Heart left ventricle (tissue), 16 donors: ENCODE data around the gene DBX2. TPM values are rescaled to one million over a fixed set of nuclear protein-coding genes. Genes with fewer than 3 reads are reported as not detected.
A peak's percentile ranks its signal among the peaks of the same experiment; 100 is the strongest.

ENCODE experiments used
- ATAC-seq, 4 donors: fragments of 200-7000 bp; cut with Tn5 transposase; one replicate each; pipeline ENCODE4 v1.9.1; 2020 to 2022; ENCODE audit warnings: moderate library complexity in 4 of 4, mild to moderate bottlenecking in 3 of 4, moderate number of reproducible peaks in 1 of 4
- DNase-seq, 5 donors: peaks; one replicate each; pipeline ENCODE4 v3.0.0-alpha.2; 2020
- H3K27ac ChIP-seq, 12 donors: fragments of 200-600 bp; sonication (generic) in 4 of 12; one replicate each; pipeline versions ENCODE4 v1.5.0 to v1.8.0; 2016 to 2022; ENCODE audit warnings: mild to moderate bottlenecking in 2 of 12
- H3K27me3 ChIP-seq, 9 donors: fragments of 200-600 bp; sonication (generic) in 2 of 9; one replicate each; pipeline versions ENCODE4 v1.5.1 to v1.8.0; 2016 to 2022; ENCODE audit warnings: mild to moderate bottlenecking in 3 of 9
- H3K36me3 ChIP-seq, 9 donors: fragments of 200-600 bp; sonication (generic) in 2 of 9; one replicate each; pipeline versions ENCODE4 v1.5.0 to v1.8.0; 2018 to 2022; ENCODE audit warnings: mild to moderate bottlenecking in 2 of 9
- H3K4me1 ChIP-seq, 12 donors: fragments of 200-600 bp; sonication (generic) in 4 of 12; one replicate each; pipeline versions ENCODE4 v1.5.0 to v1.8.0; 2016 to 2022; ENCODE audit warnings: mild to moderate bottlenecking in 3 of 12
- H3K4me3 ChIP-seq, 12 donors: fragments of 200-600 bp; sonication (generic) in 4 of 12; one replicate each; pipeline versions ENCODE4 v1.5.0 to v1.8.0; 2017 to 2022; ENCODE audit warnings: mild to moderate bottlenecking in 9 of 12, moderate library complexity in 4 of 12
- H3K9me3 ChIP-seq, 12 donors: fragments of 200-600 bp; sonication (generic) in 4 of 12; one replicate each; pipeline versions ENCODE4 v1.5.0 to v1.8.0; 2016 to 2022; ENCODE audit warnings: mild to moderate bottlenecking in 1 of 12
- CTCF ChIP-seq, 12 donors: fragments of 200-600 bp; sonication (generic) in 4 of 12; IDR thresholded peaks; one replicate each; pipeline versions ENCODE4 v1.5.0 to v1.8.0; 2018 to 2022; ENCODE audit warnings: antibody characterized with exemption in 12 of 12, mild to moderate bottlenecking in 5 of 12
- POLR2A ChIP-seq, 2 donors: fragments of 450-650 bp; IDR thresholded peaks; one replicate each; pipeline ENCODE4 v1.6.1; 2017; ENCODE audit warnings: antibody characterized with exemption in 2 of 2, mild to moderate bottlenecking in 2 of 2, moderate library complexity in 2 of 2
- WGBS, 4 donors: extraction: QIAGEN DNeasy Blood & Tissue Kit in 2 of 4; methylation state at CpG; one replicate each; pipeline versions ENCODE4 v1.1.5 to v1.1.7; 2013 to 2018; 5-methylcytosine and 5-hydroxymethylcytosine counted together
- intact Hi-C, 10 donors: fragments of 100-400 bp; cut with DNase I; formaldehyde crosslinking; loops; one replicate each; pipeline versions ENCODE4 v1.11.1 to v1.14.2; 2022
- polyA plus RNA-seq, 2 donors: library from polyadenylated mRNA; stranded (reverse); fragments of 200-250 nt; gene quantifications; one replicate each; pipeline ENCODE4 v1.2.3, GENCODE V29; 2013
- total RNA-seq, 9 donors: library from RNA; depleted of rRNA in 2 of 9; stranded (reverse); fragments of >200 nt in 2 of 9; fragmentation: NEBNext Ultra II Directional in 3 of 9; extraction: Animal tissue kit (Norgen Biotek cat#: 25700) in 3 of 9; gene quantifications; one replicate each; pipeline versions ENCODE4 v1.1.0 to v1.2.4, GENCODE V29; 2016 to 2023
- donor health status: ischemic (EF 13 %, LVEDD 7.1; RV severe dilation, severe dysfunction).
- donor health status: healthy with polysubstance abuse.
- donor health status: DM: no; HTN: yes; CAD: no.
- donor health status: DM: no; HTN: no; CAD: no.
- donor health status: ischemic (EF 25% LVEDD 6.9; RV normal size, moderate dysfunction).
- donor health status: ischemic (EF 25% LVEDD 5.7; RV mildly dilated, moderate dysfunction).
- donor health status: healthy.
- donor health status: DM: yes; HTN: yes; CAD: no.
- donor health status: ischemic (EF 35%, LVEDD 5.7; RV mildly dilated, moderate dysfunction).
- donor health status: nonischemic (EF 11% LVEDD 7.7; RV severe dilation, severe dysfunction).
- donor health status: DM: yes; HTN: yes; CAD: no.
- donor health status: PGD.
- donor health status: ischemic (EF 29% LVEDD 5.4; RV normal size, mild dysfunction).
- donor health status: nonischemic (EF 23%, LVEDD 6.1; RV moderate dilation, normal function).

Gene DBX2
- total and polyA plus RNA-seq, 11 donors: 0.32 to 0.45 TPM; not detected in 9

- peak in 1 of 4 donors; percentile 70 for ATAC-seq
- no peaks in the 10 kb centered on the region for H3K9me3 ChIP-seq
- no peak for TF ChIP-seq POLR2A (IDR thresholded peaks at IDR 0.05)
- TF ChIP-seq CTCF (IDR thresholded peaks at IDR 0.05): no peak
- no peaks in the 10 kb centered on the region for H3K27me3 ChIP-seq
- no peaks in the 10 kb centered on the region for H3K4me1 ChIP-seq
- H3K36me3 ChIP-seq: no peaks in the 10 kb centered on the region
- intact Hi-C loops: no loop called here
- no peak for DNase-seq
- H3K4me3 ChIP-seq: no peak overlapping the region
- 43 to 55% (median 46%) methylated on average over 3 of the region's 3 CpGs for WGBS, 4 donors
- no peak overlapping the region for H3K27ac ChIP-seq
These were observed 25.6 kb upstream of the DBX2 start for GRCh38 chr12:45076417-45077026.

GRCh38 chr12:45075587-45076282 lies 24.8 kb upstream of the DBX2 start:
- H3K9me3 ChIP-seq: no peaks in the 10 kb centered on the region
- no peak overlapping the region for H3K4me3 ChIP-seq
- 44 to 59% (median 49%) methylated on average over 6 of the region's 6 CpGs for WGBS, 4 donors
- DNase-seq (no peak), ATAC-seq (peak in 3 of 4 donors; percentile 32 to 82 (median 58))
- H3K4me1 ChIP-seq: no peaks in the 10 kb centered on the region
- TF ChIP-seq CTCF (IDR thresholded peaks at IDR 0.05): no peak
- TF ChIP-seq POLR2A (IDR thresholded peaks at IDR 0.05): no peak
- no peaks in the 10 kb centered on the region for H3K27me3 ChIP-seq
- H3K27ac ChIP-seq: no peak overlapping the region
- intact Hi-C loops: no loop called here
- H3K36me3 ChIP-seq: no peaks in the 10 kb centered on the region

GRCh38 chr12:45065125-45065626 lies 14.3 kb upstream of the DBX2 start:
- Histone ChIP-seq H3K36me3 (no peaks in the 10 kb centered on the region), H3K9me3 (no peaks in the 10 kb centered on the region), H3K27ac (no peak overlapping the region), H3K4me1 (no peaks in the 10 kb centered on the region), H3K4me3 (no peak overlapping the region), H3K27me3 (no peaks in the 10 kb centered on the region)
- 90 to 95% (median 91%) methylated on average over 12 of the region's 12 CpGs for WGBS, 4 donors
- no peak for ATAC-seq
- intact Hi-C loops: no loop called here
- DNase-seq: no peak
- TF ChIP-seq POLR2A (IDR thresholded peaks at IDR 0.05) (no peak), CTCF (IDR thresholded peaks at IDR 0.05) (no peak)

- Histone ChIP-seq H3K36me3 (no peaks in the 10 kb centered on the region), H3K4me3 (no peak overlapping the region), H3K4me1 (no peaks in the 10 kb centered on the region), H3K27ac (no peak overlapping the region), H3K27me3 (no peaks in the 10 kb centered on the region), H3K9me3 (peaks cover 0 to 3% (median 0%) of the 10 kb centered on the region in 12 donors)
- DNase-seq (no peak), ATAC-seq (no peak)
- no peak for TF ChIP-seq POLR2A (IDR thresholded peaks at IDR 0.05)
- TF ChIP-seq CTCF (IDR thresholded peaks at IDR 0.05): no peak
- intact Hi-C loops: no loop called here
These were observed 10.1 kb upstream of the DBX2 start for GRCh38 chr12:45060976-45061375.
